LNCAP (cell line): ENCODE measurements around the gene DLG3.

Source experiments
- CTCF ChIP-seq: fragments of 450-650 bp; IDR thresholded peaks from 2 replicates; pipeline ENCODE4 v1.5.1; 2017; ENCODE audit warnings: mild to moderate bottlenecking

DLG3 gene

GRCh38 chrX:70496491-70496890, 51.9 kb downstream of the DLG3 start:
- TF ChIP-seq CTCF = no peak

GRCh38 chrX:70497026-70497425, 52.4 kb downstream of the DLG3 start:
- no peak for TF ChIP-seq CTCF

- no peak for TF ChIP-seq CTCF
Observed at GRCh38 chrX:70498129-70498528, 53.5 kb downstream of the DLG3 start.

GRCh38 chrX:70500826-70501225, 56.2 kb downstream of the DLG3 start:
- no peak for TF ChIP-seq CTCF

GRCh38 chrX:70504772-70505450, 60.3 kb downstream of the DLG3 start:
- TF ChIP-seq CTCF = no peak

- TF ChIP-seq CTCF = no peak
Observed at GRCh38 chrX:70505451-70505841, 60.8 kb downstream of the DLG3 start.

- TF ChIP-seq CTCF = no peak
Observed at GRCh38 chrX:70508296-70508911, 63.8 kb downstream of the DLG3 start.
